GM23338 (cell line): ENCODE data around the gene CSNK1G1.

ENCODE experiments used
- CTCF ChIP-seq, 2 experiments: fragments of 200-600 bp in 1 of 2; sonication (generic) in 1 of 2; conservative IDR thresholded peaks; 2 replicates each; pipeline versions ENCODE4 v1.5.1 to v1.6.1; 2016 to 2017; ENCODE audit warnings: antibody characterized with exemption in 2 of 2, low read depth in 2 of 2, mild to moderate bottlenecking in 2 of 2, moderate library complexity in 1 of 2
- JUNB ChIP-seq: IDR thresholded peaks from one replicate; pipeline ENCODE4 v1.6.1; 2016; ENCODE audit warnings: antibody characterized with exemption; ENCODE audit not compliant: unreplicated experiment
- NANOG ChIP-seq: IDR thresholded peaks from 2 replicates; pipeline ENCODE4 v1.6.1; 2016; ENCODE audit warnings: antibody characterized with exemption, borderline replicate concordance

- no peak for TF ChIP-seq NANOG
- TF ChIP-seq CTCF (conservative IDR thresholded peaks at IDR 0.05; ENCODE audit: low read depth in 2 of 2), result no peak
- no peak for TF ChIP-seq JUNB
Observed at GRCh38 chr15:64247535-64247905, 108.5 kb downstream of the CSNK1G1 start.
